Fibroblast of lung (primary cell): Measurements from ENCODE around the gene MYO9A. TPM values are rescaled to one million over a fixed set of nuclear protein-coding genes. Genes with fewer than 3 reads are reported as not detected.

ENCODE experiments used
- DNase-seq, 2 donors: peaks; one replicate each; pipeline versions ENCODE4 v3.0.0 to v3.0.0-alpha.2; 2010; ENCODE audit warnings: low read depth in 2 of 2
- H2AFZ ChIP-seq: 2 replicates; pipeline ENCODE4 v1.5.1; 2012; ENCODE audit warnings: low read length, control low read depth, inconsistent platforms
- H3K27ac ChIP-seq: 2 replicates; pipeline ENCODE4 v1.5.1; 2011; ENCODE audit warnings: low read length, control low read depth; ENCODE audit not compliant: insufficient read depth
- H3K27me3 ChIP-seq: 2 replicates; pipeline ENCODE4 v1.5.1; 2011; ENCODE audit warnings: mild to moderate bottlenecking, low read length; ENCODE audit not compliant: control insufficient read depth, insufficient read depth
- H3K36me3 ChIP-seq: 2 replicates; pipeline ENCODE4 v1.5.1; 2011; ENCODE audit warnings: low read length; ENCODE audit not compliant: control insufficient read depth, insufficient read depth
- H3K4me1 ChIP-seq: 2 replicates; pipeline ENCODE4 v1.5.1; 2011; ENCODE audit warnings: low read length; ENCODE audit not compliant: control insufficient read depth, insufficient read depth; ENCODE audit errors: extremely low read depth
- H3K4me2 ChIP-seq: 2 replicates; pipeline ENCODE4 v1.5.1; 2011; ENCODE audit warnings: low read length, control low read depth; ENCODE audit not compliant: insufficient read depth; ENCODE audit errors: extremely low read depth
- H3K4me3 ChIP-seq, 4 experiments: fragments of 200-600 bp in 1 of 4; sonication (generic) in 1 of 4; replicated peaks in 1 of 4; 2 replicates each; pipeline ENCODE4 v1.5.1; 2011 to 2016; ENCODE audit warnings: low read length in 4 of 4, low read depth in 3 of 4, mild to moderate bottlenecking in 3 of 4, control low read depth in 2 of 4, inconsistent platforms in 1 of 4, mixed read lengths in 1 of 4; ENCODE audit not compliant: insufficient read depth in 1 of 4; ENCODE audit errors: control extremely low read depth in 1 of 4
- H3K79me2 ChIP-seq: 2 replicates; pipeline ENCODE4 v1.5.1; 2012; ENCODE audit warnings: mild to moderate bottlenecking, low read length, inconsistent platforms; ENCODE audit not compliant: control insufficient read depth, insufficient read depth
- H3K9ac ChIP-seq: 2 replicates; pipeline ENCODE4 v1.5.1; 2011; ENCODE audit warnings: mild to moderate bottlenecking, low read length, control low read depth; ENCODE audit not compliant: insufficient read depth
- H3K9me3 ChIP-seq: 2 replicates; pipeline ENCODE4 v1.5.1; 2012; ENCODE audit warnings: low read depth, low read length; ENCODE audit not compliant: control insufficient read depth, insufficient read depth
- H4K20me1 ChIP-seq: 2 replicates; pipeline ENCODE4 v1.5.1; 2011; ENCODE audit warnings: low read length; ENCODE audit not compliant: control insufficient read depth, insufficient read depth; ENCODE audit errors: extremely low read depth
- CTCF ChIP-seq, 2 donors: IDR thresholded peaks in 1 of 2; conservative IDR thresholded peaks in 1 of 2; 1 replicate in 1 of 2; 2 replicates in 1 of 2; pipeline ENCODE4 v1.5.1; 2011 to 2012; ENCODE audit warnings: low read length in 2 of 2, control low read depth in 1 of 2, inconsistent platforms in 1 of 2, low read depth in 1 of 2, mild to moderate bottlenecking in 1 of 2
- EZH2 ChIP-seq: IDR thresholded peaks from 2 replicates; pipeline ENCODE4 v1.5.1; 2012; ENCODE audit warnings: low read length, control low read depth, mild to moderate bottlenecking; ENCODE audit errors: missing control alignments
- polyA plus RNA-seq, 2 donors: library from polyadenylated mRNA; depleted of rRNA in 1 of 2; stranded (reverse) in 1 of 2; unstranded in 1 of 2; fragments of >200 nt; gene quantifications; 2 replicates each; pipeline ENCODE4 v1.2.1, GENCODE V29; 2011 to 2012; ENCODE audit warnings: missing spikeins in 1 of 2
- total RNA-seq: library from RNA; depleted of rRNA; stranded (reverse); fragments of >200 nt; gene quantifications from 2 replicates; pipeline ENCODE4 v1.2.1, GENCODE V29; 2014

Gene MYO9A
- total and polyA plus RNA-seq, 2 donors (not counting 1 experiment from before 2014, with no cell fraction given): 12.8 to 48.6 TPM

GRCh38 chr15:71937650-71938311 lies 180.2 kb downstream of the MYO9A start:
- DNase-seq: no peak
- TF ChIP-seq EZH2: no peak
- no peak for TF ChIP-seq CTCF (conservative IDR thresholded peaks at IDR 0.05 in 1 of 2, IDR thresholded peaks at IDR 0.05 in 1 of 2; ENCODE audit: low read depth in 1 of 2, low read length in 2 of 2)
- Histone ChIP-seq H3K27me3 (no peaks in the 10 kb centered on the region), H4K20me1 (no peaks in the 10 kb centered on the region), H3K9ac (no peak overlapping the region), H3K4me1 (no peaks in the 10 kb centered on the region), H3K27ac (no peak overlapping the region), H3K9me3 (no peaks in the 10 kb centered on the region), H3K4me3 (no peak overlapping the region), H2AFZ (no peak overlapping the region), H3K36me3 (no peaks in the 10 kb centered on the region), H3K4me2 (no peak overlapping the region), H3K79me2 (no peaks in the 10 kb centered on the region)

- no peak overlapping the region for H3K4me2 ChIP-seq
- H3K4me1 ChIP-seq: no peaks in the 10 kb centered on the region
- no peaks in the 10 kb centered on the region for H3K27me3 ChIP-seq
- no peaks in the 10 kb centered on the region for H4K20me1 ChIP-seq
- no peaks in the 10 kb centered on the region for H3K36me3 ChIP-seq
- H3K27ac ChIP-seq: no peak overlapping the region
- no peaks in the 10 kb centered on the region for H3K9me3 ChIP-seq
- H3K9ac ChIP-seq: no peak overlapping the region
- no peak for DNase-seq
- no peak overlapping the region for H2AFZ ChIP-seq
- no peak overlapping the region for H3K4me3 ChIP-seq
- no peak for TF ChIP-seq EZH2
- TF ChIP-seq CTCF (conservative IDR thresholded peaks at IDR 0.05 in 1 of 2, IDR thresholded peaks at IDR 0.05 in 1 of 2; ENCODE audit: low read depth in 1 of 2, low read length in 2 of 2): no peak
- H3K79me2 ChIP-seq: no peaks in the 10 kb centered on the region
Measured at GRCh38 chr15:71934446-71934845, 183.5 kb downstream of the MYO9A start.

GRCh38 chr15:71932689-71933088 lies 185.3 kb downstream of the MYO9A start:
- no peak overlapping the region for H2AFZ ChIP-seq
- H3K9me3 ChIP-seq: no peaks in the 10 kb centered on the region
- H3K4me2 ChIP-seq: no peak overlapping the region
- no peak overlapping the region for H3K27ac ChIP-seq
- TF ChIP-seq CTCF (conservative IDR thresholded peaks at IDR 0.05 in 1 of 2, IDR thresholded peaks at IDR 0.05 in 1 of 2; ENCODE audit: low read depth in 1 of 2, low read length in 2 of 2): no peak
- no peak for TF ChIP-seq EZH2
- H3K27me3 ChIP-seq: no peaks in the 10 kb centered on the region
- H3K79me2 ChIP-seq: no peaks in the 10 kb centered on the region
- H4K20me1 ChIP-seq: no peaks in the 10 kb centered on the region
- H3K4me3 ChIP-seq: no peak overlapping the region
- DNase-seq: no peak
- no peaks in the 10 kb centered on the region for H3K4me1 ChIP-seq
- H3K9ac ChIP-seq: no peak overlapping the region
- no peaks in the 10 kb centered on the region for H3K36me3 ChIP-seq
